Heart right ventricle (tissue), 16 donors: ENCODE results near the gene ACOXL. TPM values are rescaled to one million over a fixed set of nuclear protein-coding genes. Genes with fewer than 3 reads are reported as not detected.

Experiments used
- ATAC-seq, 8 donors: fragments of 200-7000 bp; cut with Tn5 transposase; one replicate each; pipeline ENCODE4 v1.9.1; 2020; ENCODE audit warnings: mild to moderate bottlenecking in 8 of 8, moderate library complexity in 8 of 8, moderate number of reproducible peaks in 1 of 8
- DNase-seq, 2 donors: peaks; one replicate each; pipeline ENCODE4 v3.0.0-alpha.2; 2020
- H3K27ac ChIP-seq, 10 donors: fragments of 200-600 bp; sonication (generic) in 2 of 10; one replicate each; pipeline versions ENCODE4 v1.5.0 to v1.8.0; 2020 to 2022; ENCODE audit warnings: mild to moderate bottlenecking in 3 of 10
- H3K27me3 ChIP-seq, 7 donors: fragments of 200-600 bp; one replicate each; pipeline ENCODE4 v1.8.0; 2021 to 2022; ENCODE audit warnings: mild to moderate bottlenecking in 2 of 7
- H3K36me3 ChIP-seq, 9 donors: fragments of 200-600 bp; sonication (generic) in 1 of 9; one replicate each; pipeline versions ENCODE4 v1.5.0 to v1.8.0; 2020 to 2022; ENCODE audit warnings: mild to moderate bottlenecking in 2 of 9
- H3K4me1 ChIP-seq, 9 donors: fragments of 200-600 bp; sonication (generic) in 1 of 9; one replicate each; pipeline versions ENCODE4 v1.5.0 to v1.8.0; 2020 to 2022; ENCODE audit warnings: mild to moderate bottlenecking in 4 of 9
- H3K4me3 ChIP-seq, 10 donors: fragments of 200-600 bp; sonication (generic) in 2 of 10; one replicate each; pipeline versions ENCODE4 v1.5.0 to v1.8.0; 2020 to 2022; ENCODE audit warnings: mild to moderate bottlenecking in 7 of 10, moderate library complexity in 2 of 10
- H3K9me3 ChIP-seq, 11 donors: fragments of 200-600 bp in 10 of 11; sonication (generic) in 2 of 11; one replicate each; pipeline versions ENCODE4 v1.5.0 to v1.8.0; 2013 to 2022; ENCODE audit warnings: mild to moderate bottlenecking in 2 of 11, control low read depth in 1 of 11, moderate library complexity in 1 of 11
- WGBS, 2 donors: extraction: QIAGEN DNeasy Blood & Tissue Kit; methylation state at CpG; one replicate each; pipeline ENCODE4 v1.1.7; 2013; ENCODE audit warnings: inconsistent platforms in 1 of 2; 5-methylcytosine and 5-hydroxymethylcytosine counted together
- intact Hi-C, 10 donors: fragments of 100-400 bp; cut with DNase I; formaldehyde crosslinking; loops; one replicate each; pipeline versions ENCODE4 v1.11.1 to v1.14.2; 2022
- polyA plus RNA-seq, 2 donors: library from polyadenylated mRNA; stranded (reverse); fragments of 200-250 nt; gene quantifications; one replicate each; pipeline ENCODE4 v1.2.3, GENCODE V29; 2013
- total RNA-seq, 10 donors: library from RNA; stranded (reverse); fragmentation: NEBNext Ultra II Directional in 3 of 10; extraction: Animal tissue kit (Norgen Biotek cat#: 25700) in 3 of 10; gene quantifications; one replicate each; pipeline versions ENCODE4 v1.2.1 to v1.2.4, GENCODE V29; 2021 to 2023
- TF ChIP-seq, protein P1 (sequence below), 9 donors: fragments of 200-600 bp; sonication (generic) in 2 of 9; IDR thresholded peaks; one replicate each; pipeline versions ENCODE4 v1.5.0 to v1.8.0; 2021 to 2022; ENCODE audit warnings: antibody characterized with exemption in 9 of 9, mild to moderate bottlenecking in 5 of 9, moderate library complexity in 1 of 9
- donor health status: Arrhythmogenic right ventricular cardiomyopathy.
- donor health status: ischemic (EF 13 %, LVEDD 7.1; RV severe dilation, severe dysfunction).
- donor health status: healthy with polysubstance abuse.
- donor health status: DM: no; HTN: yes; CAD: no.
- donor health status: DM: no; HTN: no; CAD: no.
- donor health status: ischemic (EF 25% LVEDD 6.9; RV normal size, moderate dysfunction).
- donor health status: ischemic (EF 25% LVEDD 5.7; RV mildly dilated, moderate dysfunction).
- donor health status: healthy.
- donor health status: DM: yes; HTN: yes; CAD: no.
- donor health status: Ischemic cardiomyopathy.
- donor health status: ischemic (EF 35%, LVEDD 5.7; RV mildly dilated, moderate dysfunction).
- donor health status: nonischemic (EF 11% LVEDD 7.7; RV severe dilation, severe dysfunction).
- donor health status: DM: yes; HTN: yes; CAD: no.
- donor health status: PGD.
- donor health status: ischemic (EF 29% LVEDD 5.4; RV normal size, mild dysfunction).
- donor health status: nonischemic (EF 23%, LVEDD 6.1; RV moderate dilation, normal function).

ACOXL gene
- total and polyA plus RNA-seq, 12 donors, result not detected

DNA sequence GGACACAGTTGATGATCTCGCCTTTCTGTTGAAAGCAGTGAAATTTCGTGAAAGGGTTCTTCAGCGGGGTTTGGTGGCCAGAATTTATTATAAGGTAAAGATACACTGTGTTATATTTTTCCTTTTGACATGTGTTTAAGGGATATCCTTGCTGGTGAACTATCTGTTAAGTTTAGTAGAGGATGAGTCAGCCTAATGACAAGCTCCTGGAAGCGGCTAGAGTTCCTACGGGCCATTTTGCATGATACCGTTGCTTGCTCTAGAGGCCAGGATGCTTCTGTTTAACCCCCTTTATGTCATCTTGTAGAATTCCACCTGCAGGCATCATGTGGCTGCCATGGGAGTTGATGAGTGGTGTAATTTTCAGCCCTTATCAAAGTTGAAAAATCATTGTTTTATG lies 263.5 kb downstream of the ACOXL start:
- TF ChIP-seq, protein P1, sequence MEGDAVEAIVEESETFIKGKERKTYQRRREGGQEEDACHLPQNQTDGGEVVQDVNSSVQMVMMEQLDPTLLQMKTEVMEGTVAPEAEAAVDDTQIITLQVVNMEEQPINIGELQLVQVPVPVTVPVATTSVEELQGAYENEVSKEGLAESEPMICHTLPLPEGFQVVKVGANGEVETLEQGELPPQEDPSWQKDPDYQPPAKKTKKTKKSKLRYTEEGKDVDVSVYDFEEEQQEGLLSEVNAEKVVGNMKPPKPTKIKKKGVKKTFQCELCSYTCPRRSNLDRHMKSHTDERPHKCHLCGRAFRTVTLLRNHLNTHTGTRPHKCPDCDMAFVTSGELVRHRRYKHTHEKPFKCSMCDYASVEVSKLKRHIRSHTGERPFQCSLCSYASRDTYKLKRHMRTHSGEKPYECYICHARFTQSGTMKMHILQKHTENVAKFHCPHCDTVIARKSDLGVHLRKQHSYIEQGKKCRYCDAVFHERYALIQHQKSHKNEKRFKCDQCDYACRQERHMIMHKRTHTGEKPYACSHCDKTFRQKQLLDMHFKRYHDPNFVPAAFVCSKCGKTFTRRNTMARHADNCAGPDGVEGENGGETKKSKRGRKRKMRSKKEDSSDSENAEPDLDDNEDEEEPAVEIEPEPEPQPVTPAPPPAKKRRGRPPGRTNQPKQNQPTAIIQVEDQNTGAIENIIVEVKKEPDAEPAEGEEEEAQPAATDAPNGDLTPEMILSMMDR (IDR thresholded peaks at IDR 0.05), result no peak

DNA sequence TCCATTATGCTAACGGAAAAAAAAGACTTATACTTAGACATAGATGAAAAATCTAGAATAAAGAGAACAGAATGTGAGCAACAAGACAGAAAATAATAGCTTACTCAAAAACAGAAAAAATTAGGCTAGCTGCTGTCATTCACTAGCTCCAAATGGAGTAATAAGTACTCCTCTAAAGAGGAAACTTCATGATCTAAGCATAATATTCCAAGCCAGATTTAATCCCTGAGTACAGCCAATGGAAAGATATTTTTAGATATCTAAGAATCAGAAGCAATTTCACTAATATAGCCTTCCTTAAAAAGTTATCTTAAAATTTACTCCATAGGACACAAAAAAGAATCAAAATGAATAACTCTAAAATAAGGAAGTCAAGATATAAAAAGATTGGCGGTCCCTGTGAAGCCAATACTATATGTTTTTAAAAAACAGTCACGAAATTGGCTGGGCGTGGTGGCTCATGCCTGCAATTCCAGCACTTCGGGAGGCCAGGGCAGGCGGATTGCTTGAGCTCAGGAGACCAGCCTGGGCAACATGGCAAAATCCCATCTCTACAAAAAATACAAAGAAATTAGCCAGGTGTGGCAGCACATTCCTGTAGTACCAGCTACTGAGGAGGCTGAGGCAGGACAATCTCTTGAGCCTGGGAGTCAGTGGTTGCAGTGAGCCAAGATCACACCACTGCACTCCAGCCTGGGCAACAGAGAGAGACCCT lies 265.1 kb downstream of the ACOXL start:
- H3K4me1 ChIP-seq, result peaks cover 0 to 17% (median 0%) of the 10 kb centered on the region in 9 donors
- ATAC-seq (no peak), DNase-seq (no peak)
- H3K9me3 ChIP-seq, result peaks cover 0 to 19% (median 0%) of the 10 kb centered on the region in 11 donors
- peaks cover 0 to 4% (median 0%) of the 10 kb centered on the region in 7 donors for H3K27me3 ChIP-seq
- H3K36me3 ChIP-seq, result no peaks in the 10 kb centered on the region
- 65 to 71% methylated on average over 6 of the region's 6 CpGs for WGBS, 2 donors
- TF ChIP-seq, protein P1 (IDR thresholded peaks at IDR 0.05), result no peak
- H3K27ac ChIP-seq, result no peak overlapping the region
- intact Hi-C loops, result no loop called here
- H3K4me3 ChIP-seq, result no peak overlapping the region

More for the DNA sequence above, 263.5 kb downstream of the ACOXL start:
- ATAC-seq, result no peak
- 85 to 93% methylated on average over 6 of the region's 6 CpGs for WGBS, 2 donors
- Histone ChIP-seq H3K36me3 (no peaks in the 10 kb centered on the region), H3K27ac (no peak overlapping the region), H3K27me3 (peaks cover 0 to 5% (median 0%) of the 10 kb centered on the region in 7 donors), H3K9me3 (peaks cover 0 to 29% (median 0%) of the 10 kb centered on the region in 11 donors), H3K4me3 (no peak overlapping the region), H3K4me1 (peaks cover 0 to 17% (median 0%) of the 10 kb centered on the region in 9 donors)
- no peak for DNase-seq
- intact Hi-C loops, result no loop called here

DNA sequence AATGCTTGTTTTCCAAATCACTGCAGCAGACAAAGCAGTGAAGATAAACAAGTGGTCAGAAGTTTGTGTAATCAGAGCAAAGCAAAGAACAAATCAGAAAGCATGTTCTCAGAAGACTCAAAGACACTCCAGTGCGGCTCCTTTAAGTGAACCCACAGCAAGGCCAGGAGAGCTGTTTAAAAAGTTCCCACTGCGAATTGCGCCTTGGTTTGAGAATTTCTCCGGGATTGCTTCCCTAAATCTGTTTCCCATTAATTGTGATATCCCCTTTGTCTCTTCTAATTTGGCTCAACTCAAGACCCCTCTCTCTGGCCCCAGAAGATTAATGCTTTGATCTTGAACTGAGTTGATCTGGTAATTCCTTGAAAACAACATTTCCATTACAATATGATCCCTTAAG lies 265.9 kb downstream of the ACOXL start:
- Histone ChIP-seq H3K27me3 (peaks cover 0 to 4% (median 0%) of the 10 kb centered on the region in 7 donors), H3K36me3 (no peaks in the 10 kb centered on the region), H3K4me3 (no peak overlapping the region), H3K9me3 (peaks cover 0 to 19% (median 0%) of the 10 kb centered on the region in 11 donors), H3K4me1 (peaks cover 0 to 15% (median 0%) of the 10 kb centered on the region in 9 donors), H3K27ac (no peak overlapping the region)
- TF ChIP-seq, protein P1 (IDR thresholded peaks at IDR 0.05), result no peak
- ATAC-seq (no peak), DNase-seq (no peak)
- intact Hi-C loops, result no loop called here
- 63 to 65% methylated on average over 4 of the region's 4 CpGs for WGBS, 2 donors

DNA sequence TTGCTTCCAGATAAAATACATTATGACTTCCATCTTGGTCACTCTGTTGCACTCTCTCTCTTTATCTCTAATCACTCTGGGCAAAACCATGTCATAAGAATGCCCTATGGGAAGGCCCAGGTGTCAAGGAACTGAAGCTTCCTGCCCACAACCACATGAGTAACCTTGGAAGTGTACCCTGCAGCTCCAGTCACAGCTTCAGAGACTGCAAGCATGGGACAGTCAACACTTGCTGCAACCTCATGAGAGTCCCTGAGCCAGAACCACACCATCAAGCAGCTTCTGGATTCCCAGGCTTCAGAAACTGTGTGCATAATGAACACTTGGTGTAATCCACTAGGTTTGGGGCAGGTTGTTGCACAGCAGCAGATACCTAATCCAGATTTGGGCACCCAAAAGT lies 267.3 kb downstream of the ACOXL start:
- intact Hi-C loops, result no loop called here
- no peak for ATAC-seq
- Histone ChIP-seq H3K27me3 (peaks cover 0 to 4% (median 0%) of the 10 kb centered on the region in 7 donors), H3K27ac (no peak overlapping the region), H3K36me3 (no peaks in the 10 kb centered on the region), H3K4me1 (peaks cover 0 to 4% (median 0%) of the 10 kb centered on the region in 9 donors), H3K4me3 (no peak overlapping the region), H3K9me3 (peaks cover 0 to 19% (median 0%) of the 10 kb centered on the region in 11 donors)
- DNase-seq, result no peak
- TF ChIP-seq, protein P1 (IDR thresholded peaks at IDR 0.05), result no peak
